ENCODE measurements around the gene KIAA0513.
A peak's percentile ranks its signal among the peaks of the same experiment; 100 is the strongest.
"Not testable (repeated sequence)": the region's sequence is repeated elsewhere in the genome, so short reads cannot be mapped to it uniquely, and the experiment has no call there.

The KIAA0513 gene

DNA sequence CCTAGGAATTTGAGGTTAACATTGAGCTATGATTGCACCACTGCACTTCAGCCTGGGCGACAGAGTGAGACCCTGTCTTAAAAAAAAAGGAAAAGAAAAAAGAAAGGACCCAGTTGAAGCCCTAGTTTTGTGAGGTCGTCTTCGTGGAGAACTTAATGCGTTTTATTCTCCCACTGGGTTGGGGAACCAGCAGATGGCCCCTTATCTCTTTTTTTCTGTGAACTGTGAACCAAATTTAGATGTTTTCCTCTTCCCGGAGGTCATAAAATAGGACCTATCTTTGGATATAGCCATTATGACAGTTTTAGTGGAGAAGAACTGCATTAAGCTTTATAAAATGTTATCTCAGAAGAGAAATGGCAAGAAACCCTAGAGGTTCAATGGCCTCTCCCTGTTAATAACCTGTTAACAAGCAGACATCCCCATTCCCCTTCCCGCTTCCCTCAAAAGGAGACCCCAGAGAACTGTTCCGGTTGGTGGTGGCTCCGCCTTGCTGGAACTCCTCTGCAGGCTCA lies 23.5 kb downstream of the KIAA0513 start:
- Histone ChIP-seq H3K27ac (no peak overlapping the region), H3K4me2 (ENCODE audit: low read length) (no peak overlapping the region), H3K79me2 (no peaks in the 10 kb centered on the region), H2AFZ (no peak overlapping the region), H3K27me3 (ENCODE audit: control insufficient read depth, insufficient read depth, low read length) (no peaks in the 10 kb centered on the region), H3K9ac (no peak overlapping the region), H3K9me3 (ENCODE audit: control insufficient read depth, low read length) (no peaks in the 10 kb centered on the region), H3K4me1 (peaks cover 10% of the 10 kb centered on the region), H3K4me3 (ENCODE audit: low read depth, low read length) (no peak overlapping the region), H3K36me3 (ENCODE audit: control insufficient read depth, insufficient read depth, low read length) (no peaks in the 10 kb centered on the region)
- TF ChIP-seq, protein P1, sequence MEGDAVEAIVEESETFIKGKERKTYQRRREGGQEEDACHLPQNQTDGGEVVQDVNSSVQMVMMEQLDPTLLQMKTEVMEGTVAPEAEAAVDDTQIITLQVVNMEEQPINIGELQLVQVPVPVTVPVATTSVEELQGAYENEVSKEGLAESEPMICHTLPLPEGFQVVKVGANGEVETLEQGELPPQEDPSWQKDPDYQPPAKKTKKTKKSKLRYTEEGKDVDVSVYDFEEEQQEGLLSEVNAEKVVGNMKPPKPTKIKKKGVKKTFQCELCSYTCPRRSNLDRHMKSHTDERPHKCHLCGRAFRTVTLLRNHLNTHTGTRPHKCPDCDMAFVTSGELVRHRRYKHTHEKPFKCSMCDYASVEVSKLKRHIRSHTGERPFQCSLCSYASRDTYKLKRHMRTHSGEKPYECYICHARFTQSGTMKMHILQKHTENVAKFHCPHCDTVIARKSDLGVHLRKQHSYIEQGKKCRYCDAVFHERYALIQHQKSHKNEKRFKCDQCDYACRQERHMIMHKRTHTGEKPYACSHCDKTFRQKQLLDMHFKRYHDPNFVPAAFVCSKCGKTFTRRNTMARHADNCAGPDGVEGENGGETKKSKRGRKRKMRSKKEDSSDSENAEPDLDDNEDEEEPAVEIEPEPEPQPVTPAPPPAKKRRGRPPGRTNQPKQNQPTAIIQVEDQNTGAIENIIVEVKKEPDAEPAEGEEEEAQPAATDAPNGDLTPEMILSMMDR (IDR thresholded peaks at IDR 0.05) = no peak

DNA sequence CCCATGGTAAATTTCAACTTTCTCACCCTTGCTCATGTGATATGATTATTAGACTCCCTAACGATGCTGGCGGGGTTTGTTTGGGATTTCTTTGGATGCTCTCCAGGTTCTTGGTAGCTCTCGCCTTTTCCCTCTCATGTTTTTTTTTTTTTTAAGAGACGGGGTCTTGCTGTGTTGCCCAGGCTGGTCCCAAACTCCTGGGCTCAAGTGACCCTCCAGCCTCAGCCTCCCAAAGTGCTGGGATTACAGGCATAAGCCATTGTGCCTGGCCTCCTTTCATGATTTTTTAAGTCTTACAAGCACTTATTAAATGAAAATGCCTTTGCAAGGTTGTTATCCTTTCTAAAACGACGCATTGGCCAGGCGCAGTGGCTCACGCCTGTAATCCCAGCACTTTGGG lies 24.1 kb downstream of the KIAA0513 start:
- H3K27me3 ChIP-seq (ENCODE audit: control insufficient read depth, insufficient read depth, low read length) = no peaks in the 10 kb centered on the region
- peaks cover 10% of the 10 kb centered on the region for H3K4me1 ChIP-seq
- TF ChIP-seq, protein P1 (IDR thresholded peaks at IDR 0.05) = no peak
- no peaks in the 10 kb centered on the region for H3K36me3 ChIP-seq (ENCODE audit: control insufficient read depth, insufficient read depth, low read length)
- no peak overlapping the region for H3K27ac ChIP-seq
- no peak overlapping the region for H3K9ac ChIP-seq
- H3K4me3 ChIP-seq (ENCODE audit: low read depth, low read length) = no peak overlapping the region
- no peaks in the 10 kb centered on the region for H3K79me2 ChIP-seq
- no peaks in the 10 kb centered on the region for H3K9me3 ChIP-seq (ENCODE audit: control insufficient read depth, low read length)
- no peak overlapping the region for H2AFZ ChIP-seq
- H3K4me2 ChIP-seq (ENCODE audit: low read length) = no peak overlapping the region

GRCh38 chr16:85052536-85052935 lies 24.9 kb downstream of the KIAA0513 start:
- Histone ChIP-seq H3K79me2 (no peaks in the 10 kb centered on the region), H3K9me3 (ENCODE audit: control insufficient read depth, low read length) (no peaks in the 10 kb centered on the region), H3K4me3 (ENCODE audit: low read depth, low read length) (no peak overlapping the region), H2AFZ (no peak overlapping the region), H3K4me1 (peaks cover 10% of the 10 kb centered on the region), H3K27me3 (ENCODE audit: control insufficient read depth, insufficient read depth, low read length) (no peaks in the 10 kb centered on the region), H3K36me3 (ENCODE audit: control insufficient read depth, insufficient read depth, low read length) (no peaks in the 10 kb centered on the region), H3K9ac (no peak overlapping the region), H3K27ac (no peak overlapping the region), H3K4me2 (ENCODE audit: low read length) (no peak overlapping the region)
- TF ChIP-seq, protein P1 (IDR thresholded peaks at IDR 0.05) = no peak

DNA sequence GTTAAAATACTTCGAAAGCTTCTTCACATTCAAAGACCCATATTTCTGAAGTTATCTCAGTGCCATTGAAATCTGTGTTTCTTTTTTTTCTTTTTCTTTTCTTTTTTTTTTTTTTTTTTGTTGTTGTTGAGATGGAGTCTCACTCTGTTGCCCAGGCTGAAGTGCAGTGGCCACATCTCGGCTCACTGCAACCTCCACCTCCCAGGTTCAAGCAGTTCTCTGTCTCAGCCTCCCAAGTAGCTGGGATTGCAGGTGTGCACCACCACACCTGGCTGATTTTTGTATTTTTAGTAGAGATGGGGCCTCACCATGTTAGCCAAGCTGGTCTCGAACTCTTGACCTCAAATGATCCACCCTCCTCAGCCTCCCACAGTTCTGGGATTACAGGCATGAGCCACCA lies 26.7 kb downstream of the KIAA0513 start:
- not testable (repeated sequence) for H3K4me3 ChIP-seq (ENCODE audit: low read depth, low read length); H3K9ac ChIP-seq; H3K4me2 ChIP-seq (ENCODE audit: low read length); H3K27ac ChIP-seq; H3K9me3 ChIP-seq (ENCODE audit: control insufficient read depth, low read length); H3K27me3 ChIP-seq (ENCODE audit: control insufficient read depth, insufficient read depth, low read length); H3K36me3 ChIP-seq (ENCODE audit: control insufficient read depth, insufficient read depth, low read length); H2AFZ ChIP-seq; H3K79me2 ChIP-seq
- peaks cover 10% of the 10 kb centered on the region for H3K4me1 ChIP-seq

DNA sequence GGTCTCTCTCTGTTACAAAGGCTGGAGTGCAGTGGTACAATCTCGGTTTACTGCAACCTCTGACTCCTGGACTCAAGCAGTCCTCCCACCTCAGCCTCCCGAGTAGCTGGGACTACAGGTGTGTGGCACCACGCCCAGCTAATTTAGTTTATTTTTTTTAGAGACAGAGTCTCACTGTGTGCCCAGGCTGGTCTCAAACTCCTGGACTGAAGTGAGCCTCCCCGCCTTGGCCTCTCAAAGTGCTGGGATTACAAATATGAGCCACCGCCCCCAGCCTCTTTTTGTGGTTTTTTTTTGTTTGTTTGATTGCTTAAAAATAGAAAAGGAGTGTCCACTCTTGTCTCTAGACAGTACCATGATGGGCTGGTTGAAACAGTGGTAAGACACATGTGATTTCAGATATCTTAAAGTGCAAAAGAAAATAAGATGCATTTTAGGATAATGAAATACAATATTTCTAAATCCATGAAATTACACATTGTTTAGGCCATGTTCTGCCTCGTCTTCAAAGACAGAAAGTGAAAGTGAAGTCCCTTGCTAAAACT lies 27.4 kb downstream of the KIAA0513 start:
- Histone ChIP-seq H3K4me1 (peaks cover 10% of the 10 kb centered on the region), H3K27ac (peak overlapping the region; percentile 59), H2AFZ (peak overlapping the region; percentile 75), H3K79me2 (no peaks in the 10 kb centered on the region), H3K9me3 (ENCODE audit: control insufficient read depth, low read length) (no peaks in the 10 kb centered on the region), H3K4me2 (ENCODE audit: low read length) (peak overlapping the region; percentile 64), H3K27me3 (ENCODE audit: control insufficient read depth, insufficient read depth, low read length) (no peaks in the 10 kb centered on the region), H3K4me3 (ENCODE audit: low read depth, low read length) (peak overlapping the region; percentile 15), H3K9ac (no peak overlapping the region), H3K36me3 (ENCODE audit: control insufficient read depth, insufficient read depth, low read length) (no peaks in the 10 kb centered on the region)
- TF ChIP-seq, protein P1 (IDR thresholded peaks at IDR 0.05) = no peak
